T47D (cell line): ENCODE results near the gene LRIG1.
A peak's percentile ranks its signal among the peaks of the same experiment; 100 is the strongest.

Experiments
- DNase-seq, 2 experiments: peaks; one replicate each; pipeline versions ENCODE4 v3.0.0 to v3.0.0-alpha.2; 2011 to 2012; ENCODE audit warnings: low read depth in 1 of 2, low spot score in 1 of 2
- JUND ChIP-seq: IDR thresholded peaks from 2 replicates; pipeline ENCODE4 v1.6.1; 2012; ENCODE audit warnings: low read depth
- in situ Hi-C: cut with HindIII; loops from 2 replicates; pipeline ENCODE4 v1.10.0; 2016; ENCODE audit warnings: low sequenced_read_pairs, low pct_unique_long_range_greater_than_20kb

LRIG1 gene

DNA sequence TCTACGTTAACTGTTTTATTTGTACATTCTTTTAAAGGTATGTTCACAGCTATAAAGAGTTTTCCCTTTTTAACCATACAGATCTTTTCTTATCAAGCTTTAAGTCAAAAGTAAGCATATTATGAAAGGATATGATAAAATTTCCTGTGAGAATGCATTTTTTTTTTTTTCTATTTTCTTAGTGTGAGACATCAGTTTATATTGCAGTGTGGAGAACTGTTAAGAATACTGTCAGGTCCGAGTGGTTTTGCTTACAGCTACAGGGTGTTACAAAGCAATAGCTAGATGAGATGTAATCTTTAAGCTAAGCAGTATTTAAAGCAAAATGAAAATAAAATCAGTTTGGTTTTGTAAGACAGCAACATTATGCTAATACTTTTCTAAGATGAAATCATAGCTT is 146.8 kb downstream of the LRIG1 start:
- no peak for TF ChIP-seq JUND
- no peak for DNase-seq
- in situ Hi-C loops, result no loop called here

DNA sequence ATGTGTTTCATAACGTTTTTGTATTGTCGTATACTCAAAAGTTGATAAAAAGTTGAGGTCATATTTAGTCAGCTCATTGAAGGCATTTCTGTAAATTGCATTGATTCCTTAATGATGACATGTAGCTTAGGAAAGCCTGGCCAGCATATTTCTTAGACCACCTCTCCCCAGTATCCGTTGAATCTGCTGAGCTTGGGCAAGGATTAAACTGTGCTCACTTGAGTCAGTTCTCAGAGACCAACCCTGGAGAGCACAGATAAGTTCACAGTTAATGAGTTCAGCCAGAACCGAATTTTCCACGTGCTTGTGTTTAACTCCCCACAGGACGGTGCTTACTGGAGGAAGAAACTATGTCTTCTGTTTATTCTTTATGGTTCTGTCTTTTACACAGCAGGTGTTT is 147.3 kb downstream of the LRIG1 start:
- in situ Hi-C loops, result no loop called here
- no peak for DNase-seq
- TF ChIP-seq JUND, result no peak

DNA sequence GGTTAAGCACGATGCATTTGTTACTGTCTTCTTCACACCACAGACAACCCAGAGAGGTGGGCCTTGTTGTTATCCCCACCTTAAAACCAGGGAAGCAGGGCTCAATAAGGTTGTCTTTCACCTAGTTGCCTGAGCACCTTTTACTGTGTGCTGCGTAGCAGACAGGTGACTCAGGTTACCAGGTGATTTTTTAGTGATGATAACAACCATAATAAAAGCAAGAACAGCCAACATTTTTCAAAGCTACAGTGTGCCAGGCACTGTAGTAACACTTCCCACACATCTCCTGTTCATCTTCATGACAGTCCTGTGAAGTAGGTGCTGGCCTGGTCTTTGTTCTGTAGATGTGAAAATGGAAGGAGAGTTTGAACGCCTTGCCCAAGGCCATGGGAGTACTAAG is 147.8 kb downstream of the LRIG1 start:
- TF ChIP-seq JUND, result no peak
- in situ Hi-C loops, result no loop called here
- no peak for DNase-seq

DNA sequence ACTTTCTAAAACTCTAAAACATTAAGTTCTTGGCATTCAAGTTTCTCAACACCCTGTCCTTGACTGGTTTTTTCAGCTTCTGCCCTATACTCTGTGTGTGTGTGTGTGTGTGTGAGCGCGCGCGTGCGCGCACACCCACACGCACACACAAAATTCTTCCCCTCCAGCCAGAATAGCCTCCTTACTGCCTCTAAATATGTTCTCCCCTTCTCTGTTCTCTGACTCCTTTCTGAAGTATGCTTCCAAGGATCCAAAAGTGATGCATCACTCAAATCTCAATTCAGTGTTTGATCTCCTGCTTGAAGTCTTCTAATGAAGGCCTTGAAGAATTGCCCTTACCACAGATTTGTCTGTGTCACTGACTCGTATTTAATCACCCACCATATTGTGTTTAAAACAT is 150.2 kb downstream of the LRIG1 start:
- TF ChIP-seq JUND, result no peak
- in situ Hi-C loops, result no loop called here
- DNase-seq, result no peak

DNA sequence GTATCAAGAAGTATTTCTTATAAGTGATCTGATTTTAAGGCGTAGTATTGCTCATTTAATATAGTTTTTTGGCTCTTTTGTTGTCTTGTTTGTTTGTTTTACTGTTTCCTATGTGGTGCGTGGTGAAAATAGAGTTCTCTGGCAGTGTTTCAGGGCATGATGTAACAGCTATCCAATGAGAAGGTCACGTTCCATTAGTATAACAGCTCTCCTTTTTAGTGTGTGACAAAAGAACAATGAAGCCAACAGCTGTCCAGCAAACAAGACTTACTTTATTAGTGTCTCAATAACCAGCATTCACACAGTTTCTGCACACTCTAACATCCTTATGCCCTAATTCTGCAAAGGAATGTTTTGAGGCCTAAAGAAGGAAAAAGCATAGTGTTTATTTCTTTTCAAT is 152.1 kb downstream of the LRIG1 start:
- in situ Hi-C loops, result no loop called here
- no peak for DNase-seq
- TF ChIP-seq JUND, result no peak

DNA sequence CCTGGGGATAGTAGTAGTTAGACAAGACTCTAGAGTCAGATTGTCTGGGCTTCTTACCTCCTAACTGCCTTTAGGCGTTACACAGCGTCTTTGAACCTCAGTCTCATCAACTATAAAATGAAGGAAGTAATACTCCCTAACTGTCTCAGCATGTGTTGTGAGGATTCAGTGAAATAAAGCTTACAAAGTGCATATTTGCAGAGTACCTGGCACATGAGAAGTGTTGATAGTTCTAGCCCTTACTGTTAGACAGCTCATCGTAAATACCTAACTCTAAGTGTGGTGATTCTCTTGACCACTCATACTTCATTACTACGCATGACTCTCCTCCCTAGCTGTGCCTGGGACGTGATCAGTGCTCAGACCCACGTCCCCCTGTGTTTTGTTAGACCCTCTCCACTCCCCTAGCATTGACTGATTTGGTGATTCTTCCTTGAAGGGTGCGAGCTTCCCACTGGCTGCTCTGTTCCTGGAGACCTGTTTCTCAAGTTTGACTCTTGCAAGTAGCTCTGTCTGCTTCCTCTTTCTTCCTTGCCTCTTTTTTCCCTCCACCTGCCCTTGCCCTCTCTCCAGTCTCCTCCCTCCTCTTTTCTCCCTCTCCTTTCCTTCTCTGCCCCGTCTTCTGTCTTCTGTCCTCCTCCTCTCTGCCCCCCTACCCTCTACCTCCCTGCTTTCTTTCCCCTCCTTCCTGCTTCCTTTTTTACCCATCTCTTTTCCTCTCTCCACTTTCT is 155.8 kb downstream of the LRIG1 start:
- peak in 1 of 2 experiments; percentile 17 for DNase-seq
- in situ Hi-C loops, result no loop called here
- TF ChIP-seq JUND, result no peak

DNA sequence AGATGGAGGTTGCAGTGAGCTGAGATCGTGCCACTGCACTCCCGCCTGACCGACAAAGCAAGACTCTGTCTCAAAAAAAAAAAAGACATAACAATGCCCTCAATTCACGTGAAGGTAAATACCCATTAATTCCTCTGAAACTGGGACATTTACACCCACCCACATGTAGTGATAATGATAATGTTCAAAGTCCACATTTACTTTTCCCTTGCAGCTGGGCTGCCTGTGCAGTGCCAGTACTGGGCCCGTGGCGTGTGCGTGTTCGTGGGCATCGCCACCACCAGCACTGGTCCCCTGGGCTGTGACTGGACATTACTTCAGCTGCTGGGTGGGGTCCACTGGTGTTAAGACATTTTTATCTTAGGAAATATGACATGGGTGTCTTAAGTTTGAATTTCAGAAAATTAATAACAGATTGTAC is 156.4 kb downstream of the LRIG1 start:
- TF ChIP-seq JUND, result no peak
- in situ Hi-C loops, result no loop called here
- no peak for DNase-seq

DNA sequence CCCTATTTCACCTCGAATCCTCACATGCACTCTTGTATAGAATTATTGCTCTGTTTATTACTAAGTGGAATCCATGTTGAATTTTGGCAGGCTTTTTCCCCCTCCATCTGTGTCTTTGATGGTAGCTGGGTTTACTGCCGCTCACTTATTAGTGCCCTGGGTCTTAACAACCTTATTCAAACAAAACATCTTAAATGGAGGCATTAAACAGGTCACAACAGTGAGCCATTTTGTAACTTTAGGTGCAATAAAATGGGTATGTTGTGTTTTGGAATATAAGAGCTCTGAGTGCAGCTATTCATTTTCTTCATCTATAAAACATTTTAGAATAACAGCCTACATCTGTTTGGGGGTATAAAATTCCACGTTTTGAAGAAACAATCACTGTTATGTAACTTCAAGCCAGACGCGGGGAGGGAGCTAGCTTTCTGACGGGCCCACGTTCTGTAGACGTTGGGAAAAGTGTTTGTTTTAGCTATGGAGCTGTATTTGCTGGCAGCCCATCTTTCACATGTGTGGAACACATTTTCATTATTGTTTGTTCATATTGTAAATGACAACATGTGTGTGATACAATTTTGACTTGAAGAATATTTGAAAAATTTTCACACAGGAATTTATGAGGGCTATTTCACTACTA is 158.0 kb downstream of the LRIG1 start:
- in situ Hi-C loops, result no loop called here
- no peak for TF ChIP-seq JUND
- DNase-seq, result no peak

DNA sequence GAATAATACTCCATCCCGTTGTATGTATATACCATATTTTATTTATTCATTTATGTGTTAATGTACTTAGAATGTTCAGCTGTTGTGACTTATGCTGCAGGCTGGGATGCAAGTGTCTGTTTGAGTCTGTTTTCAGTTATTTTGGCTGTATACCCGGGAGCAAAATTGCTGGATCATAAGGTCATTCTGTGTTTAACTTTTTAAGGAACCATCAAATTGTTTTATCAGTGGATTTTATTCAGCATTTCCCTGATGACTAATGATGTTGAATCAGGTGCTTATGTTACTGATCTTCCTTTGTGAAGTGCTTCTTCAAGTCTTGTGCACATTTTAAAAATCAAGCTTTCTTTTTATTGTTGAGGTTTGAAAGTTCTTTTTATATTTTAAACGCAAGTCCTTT is 161.9 kb downstream of the LRIG1 start:
- in situ Hi-C loops, result no loop called here
- DNase-seq, result no peak
- TF ChIP-seq JUND, result no peak

DNA sequence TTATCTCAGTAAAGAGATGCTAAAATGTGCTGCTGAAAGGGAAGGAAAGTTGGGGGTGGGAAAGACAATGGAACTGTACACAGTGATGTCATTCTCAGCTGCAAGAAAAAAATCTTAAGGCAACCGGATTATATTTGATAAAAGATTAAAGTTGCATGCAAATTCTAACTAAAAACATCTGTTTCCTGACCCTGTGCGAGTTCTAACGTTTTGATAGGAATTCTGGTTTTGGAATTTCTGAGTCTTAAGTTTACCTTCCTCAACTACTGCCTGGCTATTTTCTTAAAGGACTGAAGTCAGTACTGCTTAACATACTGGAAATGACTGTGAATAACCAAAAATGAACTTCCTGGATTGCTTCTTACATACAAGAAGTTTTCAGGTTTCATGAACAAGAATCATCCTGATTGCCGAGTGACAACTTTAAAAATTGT is 164.5 kb downstream of the LRIG1 start:
- no peak for TF ChIP-seq JUND
- in situ Hi-C loops, result no loop called here

DNA sequence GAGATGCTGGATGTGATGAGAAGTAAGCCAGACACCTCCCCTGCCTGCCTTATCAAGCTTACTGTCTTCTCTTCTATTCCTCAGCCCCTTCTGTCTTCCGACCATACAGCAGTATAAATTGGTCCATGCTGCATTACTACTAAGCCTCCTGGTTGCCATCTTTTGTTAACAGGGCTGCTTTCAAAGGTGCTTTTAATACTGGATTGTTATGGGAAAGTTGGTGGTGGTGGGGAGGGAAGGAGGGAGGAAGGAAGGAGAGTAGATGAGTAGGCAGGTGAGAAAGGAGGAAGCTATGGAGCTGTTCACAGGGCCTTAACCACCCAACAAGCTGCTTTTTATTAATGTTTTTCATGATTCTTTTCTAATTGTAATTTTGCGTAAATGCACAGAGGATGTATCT is 165.2 kb downstream of the LRIG1 start:
- DNase-seq, result no peak
- TF ChIP-seq JUND, result no peak
- in situ Hi-C loops, result no loop called here

More for the DNA sequence above, 164.5 kb downstream of the LRIG1 start:
- DNase-seq, result no peak
